NCI-H187 (cell line): ENCODE measurements around the gene KLHL42.
"Not testable (repeated sequence)": the region's sequence is repeated elsewhere in the genome, so short reads cannot be mapped to it uniquely, and the experiment has no call there.

Experiments used
- DNase-seq, 2 experiments: peaks; one replicate each; lab custom pipeline; 2025; lab: John Stamatoyannopoulos, UW

The KLHL42 gene

GRCh38 chr12:27779920-27780611, at the start of gene KLHL42, which contains the start of gene MANSC4:
KLHL42 (plus strand) TSS chr12:27780233; CDS start chr12:27780331, 98 bp downstream.
MANSC4 (minus strand) TSS chr12:27780236; CDS start chr12:27771276, 8,960 bp downstream.
- DNase-seq: peak; percentile 46 to 61

- no peak for DNase-seq
Measured at GRCh38 chr12:27732281-27732680, 47.8 kb upstream of the KLHL42 start.

GRCh38 chr12:27733052-27733656, 46.9 kb upstream of the KLHL42 start:
- DNase-seq: no peak

GRCh38 chr12:27733791-27734190, 46.2 kb upstream of the KLHL42 start:
- DNase-seq: no peak

- DNase-seq: not testable (repeated sequence)
Measured at GRCh38 chr12:27734321-27734720, 45.7 kb upstream of the KLHL42 start.

- no peak for DNase-seq
Measured at GRCh38 chr12:27743601-27744000, 36.4 kb upstream of the KLHL42 start.

GRCh38 chr12:27745734-27746133, 34.3 kb upstream of the KLHL42 start:
- DNase-seq: not testable (repeated sequence)

- DNase-seq: no peak
Measured at GRCh38 chr12:27747111-27747820, 32.8 kb upstream of the KLHL42 start.

- DNase-seq: no peak
Measured at GRCh38 chr12:27751386-27752047, 28.5 kb upstream of the KLHL42 start.

GRCh38 chr12:27754795-27755194, 25.2 kb upstream of the KLHL42 start:
- no peak for DNase-seq

- no peak for DNase-seq
Measured at GRCh38 chr12:27756670-27757195, 23.3 kb upstream of the KLHL42 start.

GRCh38 chr12:27762757-27763156, 17.3 kb upstream of the KLHL42 start:
- DNase-seq: no peak

- no peak for DNase-seq
Measured at GRCh38 chr12:27766587-27766986, 13.4 kb upstream of the KLHL42 start.

- no peak for DNase-seq
Measured at GRCh38 chr12:27769142-27769673, 10.8 kb upstream of the KLHL42 start.

- DNase-seq: no peak
Measured at GRCh38 chr12:27771481-27772327, 8.3 kb upstream of the KLHL42 start.

- DNase-seq: no peak
Measured at GRCh38 chr12:27772328-27773049, 7.5 kb upstream of the KLHL42 start.

- DNase-seq: no peak
Measured at GRCh38 chr12:27777141-27777540, 2.9 kb upstream of the KLHL42 start.

GRCh38 chr12:27778206-27778605, 1.8 kb upstream of the KLHL42 start:
- no peak for DNase-seq

- DNase-seq: no peak
Measured at GRCh38 chr12:27779416-27779919, 565 bp upstream of the KLHL42 start.
